OCI-LY3 (cell line): Measurements from ENCODE around the gene AKAP1.

Experiments
- H2AFZ ChIP-seq: fragments of 200-600, 300-600 bp; shearing (Covaris generic); 2 replicates; pipeline ENCODE4 v1.6.0; 2014; ENCODE audit warnings: antibody characterized with exemption, low read depth, low read length
- H3K27ac ChIP-seq: fragments of 200-600, 300-600 bp; sonication (generic); 2 replicates; pipeline ENCODE4 v1.5.1; 2014; ENCODE audit warnings: mild to moderate bottlenecking, low read length, moderate library complexity, mixed read lengths
- H3K27me3 ChIP-seq: fragments of 200-600, 300-600 bp; sonication (generic); 2 replicates; pipeline ENCODE4 v1.6.1; 2014; ENCODE audit warnings: low read depth, low read length, mixed read lengths
- H3K36me3 ChIP-seq: fragments of 200-600, 300-600 bp; sonication (generic); replicated peaks from 2 replicates; pipeline ENCODE3; 2014; ENCODE audit warnings: low read depth, low read length, mixed read lengths
- H3K4me1 ChIP-seq: fragments of 300-600, 200-600 bp; sonication (generic); 2 replicates; pipeline ENCODE4 v1.6.1; 2014; ENCODE audit warnings: low read length, mixed read lengths
- H3K4me2 ChIP-seq: fragments of 200-600, 300-600 bp; sonication (generic); 2 replicates; pipeline ENCODE4 v1.6.1; 2014; ENCODE audit warnings: low read length, mixed read lengths
- H3K4me3 ChIP-seq: fragments of 300-600, 200-600 bp; sonication (generic); 2 replicates; pipeline ENCODE4 v1.5.1; 2014; ENCODE audit warnings: antibody characterized with exemption, mild to moderate bottlenecking, low read length, moderate library complexity
- H3K79me2 ChIP-seq: fragments of 300-600, 200-600 bp; shearing (Covaris generic); 2 replicates; pipeline ENCODE4 v1.6.1; 2014; ENCODE audit warnings: mild to moderate bottlenecking, low read length, mixed read lengths
- H3K9ac ChIP-seq: fragments of 300-600, 200-600 bp; shearing (Covaris generic); 2 replicates; pipeline ENCODE4 v1.6.0; 2014; ENCODE audit warnings: mild to moderate bottlenecking, low read length, moderate library complexity
- H3K9me3 ChIP-seq: fragments of 200-600, 300-600 bp; shearing (Covaris generic); 2 replicates; pipeline ENCODE4 v1.6.1; 2014; ENCODE audit warnings: low read length, mixed read lengths; ENCODE audit not compliant: insufficient read depth
- H4K20me1 ChIP-seq: fragments of 200-600, 300-600 bp; sonication (generic); 2 replicates; pipeline ENCODE4 v1.6.1; 2016; ENCODE audit warnings: low read length, mixed read lengths; ENCODE audit not compliant: insufficient read depth
- CTCF ChIP-seq: fragments of 200-600, 300-600 bp; sonication (generic); IDR thresholded peaks from 2 replicates; pipeline ENCODE4 v1.5.1; 2014; ENCODE audit warnings: antibody characterized with exemption, low read length, low read depth
- EZH2phosphoT487 ChIP-seq: fragments of 200-600 bp; shearing (Covaris generic); IDR thresholded peaks from 2 replicates; pipeline ENCODE4 v1.6.1; 2018; ENCODE audit warnings: antibody characterized with exemption, mixed run types, low read depth

Gene AKAP1

GRCh38 chr17:57168695-57169094, 83.6 kb downstream of the AKAP1 start:
- H2AFZ ChIP-seq, result no peak overlapping the region
- H3K9ac ChIP-seq, result no peak overlapping the region
- no peak for TF ChIP-seq EZH2phosphoT487
- TF ChIP-seq CTCF, result no peak
- no peak overlapping the region for H3K4me2 ChIP-seq
- no peak overlapping the region for H3K27ac ChIP-seq
- H3K27me3 ChIP-seq, result no peaks in the 10 kb centered on the region
- H3K4me1 ChIP-seq, result peaks cover 41% of the 10 kb centered on the region
- H3K79me2 ChIP-seq, result no peaks in the 10 kb centered on the region
- no peaks in the 10 kb centered on the region for H3K36me3 ChIP-seq
- no peak overlapping the region for H3K4me3 ChIP-seq
- H4K20me1 ChIP-seq, result no peaks in the 10 kb centered on the region
- peaks cover 10% of the 10 kb centered on the region; the same call in 1 of the 2 replicates for H3K9me3 ChIP-seq

GRCh38 chr17:57170866-57171265, 85.8 kb downstream of the AKAP1 start:
- Histone ChIP-seq H3K79me2 (no peaks in the 10 kb centered on the region), H4K20me1 (no peaks in the 10 kb centered on the region), H3K36me3 (no peaks in the 10 kb centered on the region), H3K27me3 (no peaks in the 10 kb centered on the region), H3K4me2 (no peak overlapping the region), H2AFZ (no peak overlapping the region), H3K27ac (no peak overlapping the region), H3K9ac (no peak overlapping the region), H3K4me1 (peaks cover 61% of the 10 kb centered on the region), H3K9me3 (peaks cover 10% of the 10 kb centered on the region; the same call in 1 of the 2 replicates), H3K4me3 (no peak overlapping the region)
- TF ChIP-seq CTCF (no peak), EZH2phosphoT487 (no peak)
